ENCODE data around the gene TMEM81.

DNA sequence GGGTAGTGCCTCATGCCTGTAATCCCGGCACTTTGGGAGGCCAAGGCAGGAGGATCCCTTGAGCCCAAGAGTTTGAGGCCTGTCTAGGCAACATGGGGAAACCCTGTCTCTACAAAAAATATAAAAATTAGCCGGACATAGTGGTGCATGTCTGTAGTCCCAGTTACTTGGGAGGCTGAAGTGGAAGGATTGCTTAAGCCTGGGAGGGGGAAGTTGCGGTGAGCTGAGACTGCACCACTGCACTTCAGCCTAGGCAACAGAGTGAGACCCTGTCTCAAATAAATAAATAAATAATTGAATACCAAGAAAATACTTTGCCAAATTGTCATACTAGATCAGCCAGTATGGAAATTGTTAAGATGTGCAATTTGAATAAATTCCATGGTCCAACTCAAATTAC, 43.4 kb upstream of the TMEM81 start:
- TF ChIP-seq, protein P1, sequence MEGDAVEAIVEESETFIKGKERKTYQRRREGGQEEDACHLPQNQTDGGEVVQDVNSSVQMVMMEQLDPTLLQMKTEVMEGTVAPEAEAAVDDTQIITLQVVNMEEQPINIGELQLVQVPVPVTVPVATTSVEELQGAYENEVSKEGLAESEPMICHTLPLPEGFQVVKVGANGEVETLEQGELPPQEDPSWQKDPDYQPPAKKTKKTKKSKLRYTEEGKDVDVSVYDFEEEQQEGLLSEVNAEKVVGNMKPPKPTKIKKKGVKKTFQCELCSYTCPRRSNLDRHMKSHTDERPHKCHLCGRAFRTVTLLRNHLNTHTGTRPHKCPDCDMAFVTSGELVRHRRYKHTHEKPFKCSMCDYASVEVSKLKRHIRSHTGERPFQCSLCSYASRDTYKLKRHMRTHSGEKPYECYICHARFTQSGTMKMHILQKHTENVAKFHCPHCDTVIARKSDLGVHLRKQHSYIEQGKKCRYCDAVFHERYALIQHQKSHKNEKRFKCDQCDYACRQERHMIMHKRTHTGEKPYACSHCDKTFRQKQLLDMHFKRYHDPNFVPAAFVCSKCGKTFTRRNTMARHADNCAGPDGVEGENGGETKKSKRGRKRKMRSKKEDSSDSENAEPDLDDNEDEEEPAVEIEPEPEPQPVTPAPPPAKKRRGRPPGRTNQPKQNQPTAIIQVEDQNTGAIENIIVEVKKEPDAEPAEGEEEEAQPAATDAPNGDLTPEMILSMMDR (IDR thresholded peaks at IDR 0.05; ENCODE audit: low read length), result no peak
- TF ChIP-seq EZH2 (IDR thresholded peaks at IDR 0.05; ENCODE audit: borderline replicate concordance, low read length), result no peak

Measured in OCI-LY1 (cell line).